Hippocampal formation (tissue), 2 donors: ENCODE results near the gene SHC4.
"Not testable (repeated sequence)": the region's sequence is repeated elsewhere in the genome, so short reads cannot be mapped to it uniquely, and the experiment has no call there.

ENCODE experiments used
- DNase-seq, 2 donors: peaks; one replicate each; lab custom pipeline; 2025; lab: John Stamatoyannopoulos, UW

SHC4 gene

DNA sequence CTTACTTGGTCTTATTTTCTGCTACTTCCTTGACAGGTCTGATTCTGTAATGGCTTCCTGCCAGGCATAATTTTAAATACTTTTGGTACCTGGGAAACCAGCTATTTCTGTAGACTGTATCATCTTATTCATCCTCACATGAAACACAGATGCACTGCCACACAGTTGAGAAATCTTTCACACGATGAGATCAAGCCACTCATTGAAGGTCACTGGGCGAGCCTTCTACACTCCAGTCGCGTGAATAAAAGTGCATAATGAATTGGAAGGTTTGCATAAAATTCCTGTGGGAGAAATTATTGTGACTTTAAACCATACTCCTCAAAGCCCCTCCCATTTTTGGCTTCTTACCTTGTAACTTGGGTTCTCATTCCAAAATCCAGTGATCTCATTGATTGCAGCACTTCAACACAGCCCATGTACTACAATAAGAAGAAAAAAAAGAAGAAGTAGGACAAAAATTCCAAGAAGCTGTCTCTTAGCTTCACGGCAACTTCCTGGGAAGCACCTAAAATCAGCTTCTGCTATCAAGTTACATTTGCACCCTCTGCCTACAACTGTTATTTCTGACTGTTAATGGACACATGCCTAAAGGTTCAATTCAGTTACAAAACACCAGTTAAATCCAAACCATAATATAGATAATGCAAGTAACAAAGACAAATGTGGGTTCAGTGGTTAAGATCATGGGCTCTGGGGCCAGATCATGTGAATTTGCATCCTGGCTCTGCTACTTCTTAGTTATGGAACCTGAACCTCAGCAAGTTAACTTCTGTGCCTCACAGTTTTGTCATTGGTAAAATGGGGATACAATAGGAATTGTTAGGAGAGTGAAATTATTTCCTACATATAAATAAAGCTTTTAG lies 39.0 kb downstream of the SHC4 start:
- no peak for DNase-seq

DNA sequence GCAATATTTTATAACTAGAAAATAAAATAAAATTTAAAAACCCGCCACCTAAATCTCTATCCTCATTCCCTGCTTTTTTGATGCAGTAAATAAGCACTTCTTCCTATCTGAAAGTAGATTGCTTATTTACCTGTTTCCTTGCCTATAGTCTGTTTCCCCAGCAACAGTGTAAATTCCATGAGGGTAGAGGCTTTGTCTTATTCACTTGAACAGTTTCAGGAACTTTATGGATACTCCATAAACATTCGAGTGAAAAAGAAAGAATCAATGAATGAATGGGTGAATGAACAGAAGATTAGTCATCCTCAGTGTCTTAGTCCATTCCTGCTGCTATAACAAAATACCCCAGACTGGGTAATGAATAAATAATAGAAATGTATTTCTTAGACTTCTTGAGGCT lies 41.7 kb downstream of the SHC4 start:
- DNase-seq, result no peak

DNA sequence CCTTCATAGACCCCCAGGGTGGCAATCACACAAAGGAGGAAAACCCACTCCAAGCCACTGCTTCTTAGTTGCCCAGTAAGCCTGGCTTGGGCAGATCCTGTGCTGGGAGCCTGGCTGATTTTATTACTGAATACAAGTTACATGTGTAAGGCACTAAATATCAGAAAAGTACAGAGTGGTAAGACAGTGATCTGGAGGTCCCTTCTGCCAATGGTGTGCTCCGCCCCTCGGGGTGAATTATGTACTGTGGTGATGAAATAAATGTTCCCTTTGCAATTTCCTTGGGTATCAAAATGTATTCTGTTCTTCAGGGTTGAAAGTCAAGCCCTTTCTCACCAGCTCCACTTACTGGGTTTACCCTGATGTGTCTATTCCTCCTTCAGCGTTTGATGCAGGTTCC lies 47.0 kb downstream of the SHC4 start:
- DNase-seq, result no peak

DNA sequence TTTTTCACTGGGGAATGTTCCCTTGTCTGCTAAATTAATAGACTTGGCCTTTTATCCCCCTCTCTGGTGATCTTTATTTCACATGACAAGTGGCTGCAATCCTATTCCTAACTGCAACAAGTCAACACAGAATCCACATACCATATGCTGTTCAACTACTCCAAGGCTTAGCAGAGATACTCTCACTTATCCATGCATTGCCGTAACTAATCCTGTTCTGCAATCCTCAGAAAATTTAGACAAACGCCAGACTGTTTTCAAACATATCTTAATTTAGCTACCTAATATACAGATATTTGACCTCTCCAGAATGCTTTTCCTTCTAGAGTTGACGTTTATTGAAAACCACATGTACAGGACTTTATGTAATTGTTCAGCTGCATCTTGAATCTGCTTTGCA lies 47.9 kb downstream of the SHC4 start:
- DNase-seq, result no peak

DNA sequence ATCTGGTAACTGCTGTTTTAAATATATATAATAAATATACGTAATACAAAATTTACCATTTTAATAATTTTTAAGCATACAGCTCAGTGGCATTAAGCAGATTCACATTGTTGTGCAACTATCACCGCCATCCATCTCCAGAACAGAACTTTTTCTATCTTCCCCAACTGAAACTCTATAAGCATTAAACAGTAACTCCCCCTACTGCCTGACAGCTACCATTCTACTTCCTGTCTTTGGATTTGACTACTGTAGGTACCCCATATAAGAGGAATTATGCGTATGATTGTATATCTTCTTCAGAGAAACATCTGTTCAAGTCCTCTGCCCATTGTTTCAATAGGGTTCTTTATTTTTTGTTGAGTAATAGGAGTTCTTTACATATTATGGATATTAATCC lies 49.0 kb downstream of the SHC4 start:
- DNase-seq, result no peak

DNA sequence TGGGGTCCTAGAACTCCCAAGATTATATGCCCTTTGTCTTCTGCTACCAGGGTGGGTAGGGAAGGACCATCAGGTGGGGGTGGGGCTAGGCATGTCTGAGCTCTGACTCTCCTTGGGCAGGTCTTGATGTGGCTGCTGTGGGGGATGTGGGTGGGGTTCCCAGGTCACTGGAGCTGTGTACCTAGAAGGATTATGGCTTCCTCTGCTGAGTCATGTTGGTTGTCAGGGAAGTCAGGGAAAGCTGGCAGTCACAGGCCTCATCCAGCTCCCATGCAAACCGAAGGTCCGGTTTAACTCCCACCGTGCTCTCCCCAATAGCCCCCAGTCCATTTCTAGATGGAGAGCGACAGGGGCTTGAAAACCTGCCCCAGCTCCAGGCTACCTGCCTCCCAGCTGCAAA lies 50.6 kb downstream of the SHC4 start:
- DNase-seq, result no peak

DNA sequence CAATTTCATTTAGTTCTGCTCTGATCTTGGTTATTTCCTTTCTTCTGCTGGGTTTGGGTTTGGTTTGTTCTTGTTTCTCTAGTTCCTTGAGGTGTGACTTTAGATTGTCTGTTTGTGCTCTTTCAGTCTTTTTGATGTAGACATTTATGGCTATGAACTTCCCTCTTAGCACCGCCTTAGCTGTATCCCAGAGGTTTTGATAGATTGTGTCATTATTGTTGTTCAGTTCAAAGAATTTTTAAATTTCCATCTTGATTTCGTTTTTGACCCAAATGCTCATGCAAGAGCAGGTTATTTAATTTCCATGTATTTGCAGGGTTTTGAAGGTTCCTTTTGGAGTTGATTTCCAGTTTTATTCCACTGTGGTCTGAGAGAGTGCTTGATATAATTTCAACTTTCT lies 53.2 kb downstream of the SHC4 start:
- not testable (repeated sequence) for DNase-seq

DNA sequence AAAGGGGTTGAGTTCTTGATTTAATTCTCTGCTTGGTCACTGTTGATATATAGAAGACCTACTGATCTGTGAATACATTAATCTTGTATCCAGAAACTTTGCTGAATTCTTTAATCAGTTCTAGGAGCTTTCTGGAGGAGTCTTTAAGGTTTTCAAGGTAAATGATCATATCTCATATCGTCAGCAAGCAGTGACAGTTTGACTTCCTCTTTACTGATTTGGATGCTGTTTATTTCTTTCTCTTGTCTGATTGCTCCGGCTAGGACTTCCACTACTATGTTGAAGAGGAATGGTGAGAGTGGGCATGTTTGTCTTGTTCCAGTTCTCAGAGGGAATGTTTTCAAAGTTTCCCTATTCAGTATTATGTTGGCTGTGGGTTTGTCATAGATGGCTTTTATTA lies 54.4 kb downstream of the SHC4 start:
- DNase-seq, result not testable (repeated sequence)

DNA sequence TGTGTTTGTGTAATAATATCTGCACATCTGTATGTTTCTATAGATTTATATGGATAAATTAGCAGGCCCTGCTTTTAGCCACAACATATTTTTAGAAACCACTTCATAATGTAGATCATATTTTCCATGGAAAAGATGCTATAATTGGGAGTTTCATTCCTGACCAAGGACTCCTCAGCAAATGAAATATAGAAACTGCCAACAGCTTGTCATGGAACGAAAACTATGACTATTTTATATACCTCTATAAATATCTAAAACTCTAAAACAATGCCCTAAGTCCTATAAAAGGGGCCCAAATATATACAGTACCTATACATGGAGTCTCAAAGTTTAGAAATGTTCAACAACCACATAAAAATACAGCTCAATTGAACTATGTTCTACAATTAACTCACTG lies 57.9 kb downstream of the SHC4 start:
- no peak for DNase-seq

DNA sequence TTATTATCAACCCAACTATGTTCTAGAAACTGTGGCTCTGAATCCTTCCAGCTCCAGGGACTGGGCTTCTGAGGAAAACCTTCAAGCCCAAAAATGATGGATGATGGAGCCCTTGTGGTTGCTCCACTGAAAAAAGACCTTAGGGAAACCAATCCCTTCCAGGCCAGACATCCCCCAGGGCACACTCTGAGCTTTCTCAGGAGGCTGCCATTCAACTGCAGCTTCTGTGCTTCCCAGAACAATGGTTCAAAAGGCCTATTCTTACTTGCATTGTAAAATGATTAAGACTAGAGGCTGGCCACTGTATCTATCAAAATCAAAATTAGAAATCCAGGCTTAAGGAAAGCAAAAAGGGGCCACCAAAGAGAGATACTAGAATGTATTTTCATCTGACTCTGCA lies 58.5 kb downstream of the SHC4 start:
- DNase-seq, result no peak

DNA sequence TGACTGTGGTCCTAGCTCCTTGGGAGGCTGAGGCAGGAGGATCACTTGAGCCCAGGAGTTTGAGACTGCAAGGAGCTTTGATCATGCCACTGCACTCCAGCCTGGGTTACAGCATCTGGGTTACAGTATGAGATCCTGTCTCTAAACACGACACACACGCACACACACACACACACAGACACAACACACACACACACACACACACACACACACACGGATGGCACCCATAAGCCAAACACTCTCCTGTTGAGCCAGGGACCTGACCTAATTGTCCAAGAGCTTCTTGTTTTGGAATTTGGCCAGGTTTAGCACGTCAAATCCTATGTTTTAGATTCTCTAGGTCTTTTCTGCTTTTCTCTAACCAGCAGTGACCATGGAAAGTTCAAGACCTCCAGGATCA lies 59.0 kb downstream of the SHC4 start:
- no peak for DNase-seq

DNA sequence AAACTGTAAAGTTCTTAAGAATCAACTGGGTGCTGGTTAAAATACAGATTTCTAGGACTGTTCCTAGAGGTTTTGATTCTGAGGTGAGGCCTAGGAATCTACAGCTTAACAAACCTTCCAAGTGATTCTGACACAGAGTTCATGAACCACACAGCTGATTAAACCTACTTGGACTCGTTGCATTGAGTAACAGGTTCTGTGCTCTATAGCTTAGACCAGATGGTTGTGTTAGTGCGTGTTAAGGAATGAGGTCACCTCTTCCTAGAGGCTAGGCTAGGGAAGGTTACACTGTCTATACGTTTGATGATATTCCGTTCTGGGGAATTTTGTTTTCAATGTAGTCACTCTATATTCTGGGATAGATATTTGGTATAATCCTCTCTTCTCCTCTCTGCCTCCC lies 63.9 kb downstream of the SHC4 start:
- DNase-seq, result no peak

DNA sequence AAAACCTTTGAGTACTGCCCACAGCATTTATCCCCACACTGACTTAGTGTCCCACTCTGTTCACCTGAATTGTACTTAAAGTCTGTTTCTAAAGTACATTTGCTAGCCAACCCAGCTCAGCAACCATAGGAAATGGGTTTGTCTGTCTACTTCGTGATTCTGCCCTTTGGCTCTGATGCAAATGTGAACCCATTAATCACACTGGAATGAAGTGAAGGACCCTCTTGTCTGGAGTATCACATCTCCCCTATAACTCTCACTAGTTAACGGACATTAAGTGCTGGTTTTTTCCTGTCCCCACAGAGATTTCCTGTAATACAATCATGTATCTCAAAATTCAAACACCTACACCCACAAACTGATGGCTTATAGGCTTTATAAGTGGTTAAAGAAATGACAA lies 65.3 kb downstream of the SHC4 start:
- no peak for DNase-seq

DNA sequence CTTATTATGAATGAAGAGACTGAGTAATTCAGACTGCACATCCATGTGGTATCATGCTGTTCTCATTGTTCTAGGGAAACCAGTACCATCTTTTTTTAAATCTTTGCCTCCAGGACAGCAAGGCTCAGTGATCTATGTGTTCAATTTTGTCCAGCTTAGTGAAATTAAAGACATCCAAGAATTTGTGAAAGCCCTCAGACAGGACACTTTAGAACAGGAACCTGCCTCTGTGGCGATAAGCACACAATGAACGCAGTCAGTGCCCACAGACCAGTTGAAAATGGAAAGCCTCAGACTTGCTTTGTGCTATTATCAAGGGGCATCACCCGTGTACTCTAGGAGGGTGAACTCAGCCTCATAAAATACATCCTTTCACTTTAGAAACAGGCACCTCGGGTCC lies 65.7 kb downstream of the SHC4 start:
- no peak for DNase-seq

DNA sequence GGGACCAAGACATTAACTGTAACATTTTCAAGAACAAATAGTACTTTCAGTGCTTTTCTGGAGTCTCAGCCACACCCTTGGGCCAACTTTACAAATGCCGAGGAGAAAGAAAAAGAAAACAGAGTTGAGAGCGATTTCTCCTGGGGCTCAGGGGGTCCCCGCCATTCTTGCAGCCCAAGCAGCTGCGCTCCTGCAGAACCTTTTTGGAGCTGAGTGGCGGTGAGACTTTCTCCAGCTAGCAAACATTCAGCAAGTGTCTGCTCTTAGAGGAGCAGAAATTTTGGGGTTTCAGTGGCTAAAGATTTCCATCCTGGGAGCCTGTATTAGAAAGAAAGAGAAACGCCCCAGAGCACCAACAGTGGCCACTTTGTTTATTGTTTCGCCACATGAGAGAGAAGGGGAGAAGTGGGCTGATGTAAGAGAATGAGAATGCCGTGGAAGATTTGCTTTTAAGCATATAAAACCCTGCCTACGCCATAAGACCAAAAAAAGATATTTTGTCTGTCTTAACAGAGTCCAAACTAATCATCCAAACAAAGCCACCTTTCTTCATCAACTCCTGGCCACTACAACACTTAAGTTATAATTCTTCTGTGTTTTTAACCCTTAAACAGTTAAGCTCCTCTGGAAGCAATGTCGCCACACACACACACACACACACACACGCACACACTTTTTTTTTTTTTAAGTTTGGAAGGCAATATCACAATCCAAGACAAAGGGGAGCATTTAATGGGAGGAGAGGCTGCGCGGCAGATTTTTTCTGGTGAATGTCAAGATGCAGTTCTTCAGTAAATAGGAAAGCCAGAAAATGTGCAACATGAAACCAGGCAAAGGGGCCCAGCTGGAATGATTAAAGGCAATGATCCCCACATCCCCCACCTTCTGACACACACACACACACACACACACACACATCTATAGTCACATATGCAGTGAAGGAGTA lies 66.6 kb downstream of the SHC4 start:
- peak in 1 of 2 donors; percentile 60 for DNase-seq

DNA sequence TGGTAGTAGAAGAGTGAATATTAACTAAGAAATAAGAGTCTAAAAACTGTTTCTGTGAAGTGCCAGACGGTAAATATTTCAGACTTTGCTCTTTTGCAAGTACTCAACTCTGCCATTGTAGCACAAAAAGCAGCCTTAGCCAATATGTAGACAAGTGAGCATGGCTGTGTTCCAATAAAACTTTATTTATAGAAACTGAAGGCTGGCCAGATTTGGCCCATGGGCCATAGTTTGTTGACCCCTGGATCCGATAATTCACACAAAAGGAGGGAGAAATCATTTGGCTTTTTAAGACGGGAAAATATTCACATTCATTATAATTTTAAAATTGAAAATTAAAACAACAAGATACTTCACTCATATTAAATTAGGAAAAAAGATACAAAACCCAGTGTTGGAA lies 70.4 kb downstream of the SHC4 start:
- no peak for DNase-seq

DNA sequence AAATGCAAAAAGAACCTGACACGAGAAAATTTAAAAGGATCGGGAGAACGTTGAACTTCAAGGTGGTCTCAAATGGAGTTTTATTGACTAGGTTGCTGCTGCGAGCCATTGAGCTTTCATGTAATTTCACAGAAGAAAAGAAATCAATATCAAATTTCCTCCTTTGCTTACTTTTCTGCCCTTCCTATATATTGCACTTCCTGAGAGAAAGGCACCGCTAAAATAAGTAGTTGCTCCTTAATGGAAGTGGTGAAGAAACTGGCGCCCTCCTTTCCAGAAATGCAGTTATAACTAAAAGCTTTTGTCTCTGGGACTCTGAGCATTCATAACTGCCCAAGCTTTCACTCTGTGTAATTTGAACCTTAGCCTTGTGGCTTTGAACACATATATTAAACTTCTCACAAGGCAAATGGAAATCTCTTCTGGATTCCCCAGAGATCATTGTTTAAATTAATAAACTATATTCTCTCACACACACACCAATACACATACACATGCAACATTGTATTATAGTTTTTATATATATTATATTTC lies 72.4 kb downstream of the SHC4 start:
- DNase-seq, result no peak

DNA sequence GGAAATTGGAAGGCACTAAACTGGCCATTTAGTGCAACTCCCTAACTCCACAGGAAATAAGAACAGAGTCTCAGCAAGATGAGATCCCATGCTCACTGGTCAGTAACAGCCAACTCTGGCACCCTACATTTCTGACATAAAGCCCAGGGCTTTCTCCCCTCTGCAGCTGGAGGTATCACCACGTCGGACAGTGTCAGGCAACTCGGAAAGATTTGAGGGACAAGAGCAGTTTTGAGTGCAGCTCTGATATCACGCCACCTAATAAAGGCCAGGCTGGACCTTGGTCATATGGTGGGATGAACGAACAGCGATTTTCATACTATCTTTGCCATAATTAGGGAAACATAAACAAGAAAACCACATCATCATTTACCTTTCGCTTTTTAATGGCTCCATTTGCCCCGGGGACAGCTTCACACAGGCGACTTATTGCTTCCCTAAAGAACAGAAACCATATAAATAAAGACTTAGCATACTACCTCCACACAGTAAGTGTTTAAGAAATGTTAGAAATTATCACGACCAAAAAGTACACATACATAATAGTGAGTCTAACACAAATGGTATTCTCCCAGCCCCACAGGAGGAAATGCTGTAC lies 73.2 kb downstream of the SHC4 start:
- no peak for DNase-seq

DNA sequence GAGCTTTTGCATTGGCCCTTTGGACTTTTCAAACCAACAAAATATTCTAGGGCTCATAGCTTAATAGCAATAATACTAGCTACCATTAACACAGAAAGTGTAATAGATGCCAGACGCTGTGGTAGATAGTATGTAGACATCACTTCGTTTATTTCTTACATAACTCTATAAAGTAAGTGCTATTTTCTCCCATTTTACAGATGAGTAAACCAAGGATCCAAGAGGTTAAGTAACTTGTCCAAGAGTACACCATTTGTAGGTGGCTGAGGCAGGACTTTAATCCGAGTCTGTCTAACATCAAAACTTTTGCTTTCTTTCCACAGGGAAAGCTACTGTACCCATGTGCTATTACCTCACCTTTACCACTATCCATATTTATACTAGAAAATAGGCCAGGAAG lies 73.8 kb downstream of the SHC4 start:
- DNase-seq, result no peak

DNA sequence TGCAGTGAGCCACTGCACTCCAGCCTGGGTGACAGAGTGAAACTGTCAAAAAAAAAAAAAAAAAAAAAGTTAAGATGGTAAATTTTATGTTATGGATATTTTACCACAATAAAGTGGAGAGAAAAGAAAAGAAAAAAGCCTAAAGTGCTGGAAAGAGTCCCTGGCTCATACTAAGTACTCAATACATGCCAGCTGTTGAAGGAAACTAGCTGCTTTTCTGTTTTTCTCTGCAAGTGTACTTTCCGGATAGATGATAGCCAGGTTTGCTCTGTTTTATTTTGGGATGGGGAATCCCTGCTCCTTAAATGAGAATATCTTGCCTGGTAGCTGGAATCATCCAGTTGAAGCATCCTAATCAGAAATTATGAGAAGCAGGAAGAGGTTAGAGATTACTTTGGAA lies 74.9 kb downstream of the SHC4 start:
- DNase-seq, result no peak

DNA sequence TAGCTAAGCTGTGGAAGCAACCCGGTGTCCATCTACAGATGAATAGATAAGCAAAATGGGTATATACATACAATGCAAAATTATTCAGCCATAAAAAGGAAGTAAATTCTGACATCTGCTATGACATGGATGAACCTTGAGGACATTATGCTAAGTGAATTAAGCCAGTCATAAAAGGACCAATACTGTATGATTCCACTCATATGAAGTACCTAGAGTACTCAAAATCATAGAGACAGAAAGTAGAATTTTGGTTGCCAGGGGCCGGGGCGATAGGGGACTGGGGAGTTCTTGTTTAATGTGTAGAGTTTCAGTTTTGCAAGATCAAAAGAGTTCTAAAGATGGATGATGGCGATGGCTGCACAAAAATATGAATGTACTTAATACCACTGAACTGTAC lies 75.5 kb downstream of the SHC4 start:
- DNase-seq, result no peak

DNA sequence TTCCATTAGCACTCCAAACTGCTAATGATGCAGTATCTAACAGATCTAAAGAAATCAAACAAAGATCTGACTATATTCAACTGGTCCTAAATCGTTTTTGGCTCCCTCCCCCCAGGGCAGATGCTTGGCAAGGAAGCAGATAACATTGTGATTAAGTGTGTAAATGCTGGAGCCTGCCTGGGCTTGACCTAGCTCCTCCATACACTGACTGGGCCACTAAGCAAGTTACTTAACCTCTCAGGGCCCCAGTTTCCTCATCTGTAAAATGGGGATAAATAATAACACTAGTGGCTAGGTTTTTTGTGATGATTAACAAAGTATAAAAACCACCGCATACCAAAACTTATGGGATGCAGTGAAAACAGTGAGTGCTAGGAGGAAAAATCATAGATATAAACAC lies 76.6 kb downstream of the SHC4 start:
- no peak for DNase-seq
